NCI-H1694 (cell line): ENCODE measurements around the gene VPS72.
"Not testable (repeated sequence)": the region's sequence is repeated elsewhere in the genome, so short reads cannot be mapped to it uniquely, and the experiment has no call there.

Experiments used
- DNase-seq: peaks from one replicate; lab custom pipeline; 2025; lab: John Stamatoyannopoulos, UW

Gene VPS72, protein sequence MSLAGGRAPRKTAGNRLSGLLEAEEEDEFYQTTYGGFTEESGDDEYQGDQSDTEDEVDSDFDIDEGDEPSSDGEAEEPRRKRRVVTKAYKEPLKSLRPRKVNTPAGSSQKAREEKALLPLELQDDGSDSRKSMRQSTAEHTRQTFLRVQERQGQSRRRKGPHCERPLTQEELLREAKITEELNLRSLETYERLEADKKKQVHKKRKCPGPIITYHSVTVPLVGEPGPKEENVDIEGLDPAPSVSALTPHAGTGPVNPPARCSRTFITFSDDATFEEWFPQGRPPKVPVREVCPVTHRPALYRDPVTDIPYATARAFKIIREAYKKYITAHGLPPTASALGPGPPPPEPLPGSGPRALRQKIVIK

DNA sequence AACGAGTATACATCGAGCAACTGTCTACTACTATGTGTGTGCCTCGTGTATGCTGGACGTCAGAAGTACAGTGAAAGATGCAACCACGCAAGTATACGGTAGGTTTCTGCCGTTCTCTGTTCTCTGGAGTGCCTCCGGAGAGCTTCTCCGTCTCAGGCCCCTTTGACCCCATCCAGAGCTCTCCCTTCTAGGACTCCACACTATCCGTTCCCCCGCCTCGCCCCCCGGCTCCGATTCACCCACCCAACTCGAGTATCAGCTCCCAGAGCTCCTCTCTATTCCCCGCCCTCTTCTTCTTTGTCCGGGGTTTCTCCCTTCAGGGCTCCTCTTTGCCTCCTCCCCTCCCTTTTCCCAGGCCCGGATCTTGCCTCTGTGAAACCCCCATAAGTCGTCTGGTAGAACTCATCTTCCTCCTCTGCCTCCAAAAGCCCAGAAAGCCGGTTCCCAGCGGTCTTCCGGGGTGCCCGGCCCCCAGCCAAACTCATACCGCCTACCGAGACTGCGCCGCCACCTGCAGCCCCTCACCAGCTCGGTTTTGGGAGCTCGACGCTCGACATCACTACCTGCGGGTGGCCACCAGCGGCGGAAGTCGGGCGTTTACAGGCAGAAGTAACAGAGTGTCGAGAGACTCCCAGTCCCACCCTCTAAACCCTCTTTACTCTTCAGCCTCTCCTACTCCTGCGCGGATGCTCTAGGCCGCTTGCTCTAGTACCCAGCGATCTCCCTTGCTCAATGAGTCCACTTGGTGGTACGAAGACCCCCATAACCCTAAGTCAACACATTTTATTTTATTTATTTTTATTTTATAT, at the start of gene VPS72:
Gene VPS72 (minus strand): TSS at position 561 of the 809 bp plus-strand sequence. CDS start 76 bp downstream, at position 485.
- peak; percentile 96 for DNase-seq

DNA sequence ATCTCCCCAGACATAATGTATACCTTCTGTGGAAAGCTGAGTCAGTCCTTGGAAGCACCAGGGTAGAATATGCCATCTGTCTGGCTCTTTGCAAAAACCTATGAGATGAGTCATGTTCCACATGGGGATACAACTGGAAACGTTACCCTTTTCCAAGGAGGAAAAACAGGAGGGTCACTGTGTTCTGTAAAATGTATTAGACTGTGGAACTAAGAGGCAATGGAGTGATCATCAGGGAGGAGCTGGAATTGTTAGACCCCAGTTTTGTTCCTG, 48.4 kb upstream of the VPS72 start:
- DNase-seq: peak; percentile 47

DNA sequence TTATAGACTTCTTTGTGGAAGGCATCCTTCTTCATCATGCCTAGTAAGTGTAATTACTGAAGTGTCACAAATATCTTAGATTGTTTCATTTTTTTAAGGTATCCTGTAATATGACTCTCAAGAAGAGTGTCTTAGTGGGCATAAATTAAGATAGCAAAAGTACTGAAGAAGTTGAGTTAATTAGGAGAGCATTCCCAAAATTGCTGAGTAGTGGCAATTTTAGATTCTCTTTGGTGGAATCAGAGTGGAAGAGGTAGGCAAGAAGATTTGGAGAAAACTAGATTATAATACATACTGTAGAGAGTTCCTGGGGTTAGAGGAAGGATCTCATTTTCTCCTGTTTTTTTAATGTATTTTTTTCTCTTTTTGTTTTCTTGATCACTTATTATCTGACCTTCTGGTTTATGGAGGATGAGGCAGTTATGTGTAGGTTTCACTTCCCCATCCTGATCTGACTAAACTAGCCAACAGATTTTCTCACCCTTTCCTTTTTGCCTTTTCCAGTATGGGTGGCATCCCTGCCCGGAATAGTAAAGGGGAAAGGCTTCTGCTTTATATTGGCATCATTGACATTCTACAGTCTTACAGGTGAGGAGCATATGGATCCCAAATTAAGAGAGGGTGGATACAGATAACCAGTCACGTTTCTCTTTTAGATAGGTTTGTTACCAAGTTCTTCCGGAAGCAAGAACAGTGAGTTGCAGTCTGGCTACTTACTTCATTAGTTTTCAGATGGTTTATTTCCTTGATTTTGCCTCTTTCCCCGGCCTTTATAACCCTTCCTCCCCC, 47.9 kb upstream of the VPS72 start:
- no peak for DNase-seq

DNA sequence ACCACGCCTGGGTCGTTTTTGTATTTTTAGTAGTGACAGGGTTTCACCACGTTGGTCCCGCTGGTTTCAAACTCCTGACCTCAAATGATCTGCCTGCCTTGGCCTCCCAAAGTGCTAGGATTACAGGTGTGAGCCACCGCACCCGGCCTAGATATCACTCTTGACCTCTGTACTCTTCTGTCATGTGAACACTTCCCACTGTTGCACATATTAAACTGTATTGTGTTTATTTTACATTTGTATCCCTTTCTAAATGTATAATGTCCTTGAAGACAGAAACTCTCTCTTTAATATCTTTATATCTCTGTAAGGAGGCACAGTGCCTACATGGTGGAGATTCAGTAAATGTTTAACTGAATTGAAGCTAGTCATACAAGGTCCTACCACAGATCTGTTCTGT, 45.2 kb upstream of the VPS72 start:
- DNase-seq: no peak

DNA sequence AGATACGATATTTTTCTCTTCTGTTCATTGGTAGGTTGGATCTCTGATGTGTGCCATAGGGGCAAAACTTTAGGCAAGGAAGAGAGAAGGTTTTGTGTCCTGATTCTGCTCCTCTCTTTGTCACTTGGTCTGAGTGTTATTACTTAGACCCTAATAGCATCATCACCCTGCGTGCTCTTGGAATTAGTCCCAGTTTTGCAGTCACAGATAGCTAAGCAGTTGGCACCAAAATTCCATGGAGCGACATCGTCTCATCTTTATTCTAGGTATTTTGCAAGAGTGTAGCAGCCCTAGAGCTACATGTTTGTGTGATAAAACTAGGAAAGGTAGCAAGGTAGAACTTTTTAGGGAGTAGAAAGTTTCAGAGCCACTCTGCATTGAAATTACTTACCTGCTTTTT, 32.1 kb upstream of the VPS72 start:
- peak; percentile 46 for DNase-seq

DNA sequence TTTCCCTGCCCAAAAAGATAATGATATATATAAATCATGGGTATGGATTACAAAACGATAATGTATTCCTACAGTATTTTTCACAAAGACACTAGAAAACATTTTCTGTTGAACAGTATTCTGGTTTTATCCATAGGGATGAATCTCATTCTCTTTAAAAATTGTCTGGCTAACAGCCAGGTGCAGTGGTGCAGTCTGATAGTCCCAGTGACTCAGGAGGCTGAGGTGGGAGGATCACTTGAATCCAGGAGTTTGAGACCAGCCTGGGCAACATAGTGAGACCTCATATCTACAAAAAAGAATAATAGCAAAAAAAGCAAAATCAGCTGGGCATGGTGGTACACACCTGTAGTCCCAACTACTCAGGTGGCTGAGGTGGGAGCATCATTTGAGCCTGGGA, 31.6 kb upstream of the VPS72 start:
- DNase-seq: no peak

DNA sequence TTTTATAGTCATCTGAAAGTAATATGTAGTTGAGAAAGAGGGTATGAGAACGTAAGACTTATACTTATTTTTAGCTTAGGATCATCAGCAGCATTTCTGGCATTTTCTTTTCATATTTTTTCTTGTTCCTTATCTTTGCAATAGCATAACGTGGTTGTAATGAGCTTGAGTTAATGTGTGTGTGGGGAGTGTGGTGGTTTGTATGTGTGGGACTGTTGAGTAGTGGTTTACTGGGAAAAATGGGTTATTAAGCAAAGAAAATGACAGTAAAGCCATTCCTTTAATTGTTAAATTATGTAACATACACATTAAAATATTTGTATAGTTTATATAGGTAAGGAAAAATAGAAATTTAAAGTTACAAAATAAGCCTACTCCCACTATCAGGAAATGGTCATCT, 23.6 kb upstream of the VPS72 start:
- DNase-seq: no peak

DNA sequence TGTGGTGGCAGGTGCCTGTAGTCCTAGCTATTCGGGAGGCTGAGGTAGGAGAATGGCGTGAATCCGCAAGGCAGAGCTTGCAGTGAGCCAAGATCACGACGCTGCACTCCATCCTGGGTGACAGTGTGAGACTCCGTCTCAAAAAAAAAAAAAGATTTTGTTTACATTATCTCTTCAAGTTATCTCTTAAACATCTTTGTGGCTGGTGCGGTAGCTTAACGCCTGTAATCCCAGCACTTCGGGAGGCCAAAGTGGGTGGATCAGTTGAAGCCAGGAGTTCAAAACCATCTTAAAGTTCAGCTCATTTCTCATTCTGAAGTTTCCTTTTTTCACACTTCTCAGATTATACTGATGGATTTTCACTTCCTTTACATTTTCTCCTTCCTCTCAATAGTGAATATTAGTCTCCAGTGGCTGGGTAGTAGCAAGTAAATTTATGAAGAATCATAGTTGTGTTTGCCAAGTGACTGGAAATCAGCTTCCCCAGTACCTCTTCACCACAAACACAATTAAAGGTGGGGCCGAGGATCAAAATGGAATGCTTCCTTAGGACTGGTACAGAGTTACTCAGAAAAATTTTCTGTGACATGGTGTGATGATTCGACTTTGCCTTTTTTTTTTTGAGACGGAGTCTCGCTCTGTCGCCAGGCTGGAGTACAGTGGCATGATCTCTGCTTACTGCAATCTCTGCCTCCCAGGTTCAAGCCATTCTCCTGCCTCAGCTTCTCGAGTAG, 22.1 kb upstream of the VPS72 start:
- no peak for DNase-seq

DNA sequence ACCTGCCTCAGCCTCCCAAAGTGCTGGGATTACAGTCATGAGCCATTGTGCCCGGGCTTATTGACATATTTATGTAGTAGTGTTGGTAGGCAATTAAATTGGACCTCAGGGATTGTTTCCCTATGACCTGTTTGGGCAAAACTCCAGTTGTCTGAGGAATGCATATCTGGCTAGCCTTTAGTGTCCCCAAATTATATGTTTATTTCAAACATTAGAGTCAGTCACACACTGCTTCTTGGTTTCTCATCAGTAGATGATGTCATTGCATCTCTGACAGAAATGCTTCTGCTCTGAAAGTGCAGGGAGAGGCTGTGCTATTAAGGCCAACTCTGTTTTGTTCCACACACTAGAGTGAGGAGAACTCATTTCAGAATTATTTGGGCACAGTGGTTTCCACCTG, 20.8 kb upstream of the VPS72 start:
- no peak for DNase-seq

DNA sequence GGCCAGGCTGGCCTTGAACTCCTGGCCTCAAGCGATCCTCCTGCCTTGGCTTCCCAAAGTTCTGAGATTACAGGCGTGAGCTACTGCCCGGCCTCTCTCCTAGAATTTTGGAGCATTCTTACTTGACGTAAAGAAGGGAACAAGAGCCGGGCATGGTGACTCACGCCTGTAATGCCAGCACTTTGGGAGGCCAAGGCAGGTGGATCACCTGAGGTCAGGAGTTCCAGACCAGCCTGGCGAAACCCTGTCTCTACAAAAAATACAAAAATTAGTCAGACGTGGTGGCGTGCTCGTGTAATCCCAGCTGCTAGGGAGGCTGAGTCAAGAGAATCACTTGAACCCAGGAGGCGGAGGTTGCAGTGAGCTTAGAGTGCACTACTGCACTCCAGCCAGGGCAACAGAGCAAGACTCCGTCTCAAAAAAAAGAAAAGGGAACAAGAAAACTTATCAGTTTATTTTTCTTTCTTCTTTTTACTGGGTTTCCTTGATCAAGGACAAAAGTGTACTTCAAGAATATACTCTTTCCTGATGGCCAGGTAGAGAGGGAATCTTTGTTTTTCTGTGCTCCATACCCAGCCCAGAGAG, 15.5 kb upstream of the VPS72 start:
- DNase-seq: not testable (repeated sequence)

DNA sequence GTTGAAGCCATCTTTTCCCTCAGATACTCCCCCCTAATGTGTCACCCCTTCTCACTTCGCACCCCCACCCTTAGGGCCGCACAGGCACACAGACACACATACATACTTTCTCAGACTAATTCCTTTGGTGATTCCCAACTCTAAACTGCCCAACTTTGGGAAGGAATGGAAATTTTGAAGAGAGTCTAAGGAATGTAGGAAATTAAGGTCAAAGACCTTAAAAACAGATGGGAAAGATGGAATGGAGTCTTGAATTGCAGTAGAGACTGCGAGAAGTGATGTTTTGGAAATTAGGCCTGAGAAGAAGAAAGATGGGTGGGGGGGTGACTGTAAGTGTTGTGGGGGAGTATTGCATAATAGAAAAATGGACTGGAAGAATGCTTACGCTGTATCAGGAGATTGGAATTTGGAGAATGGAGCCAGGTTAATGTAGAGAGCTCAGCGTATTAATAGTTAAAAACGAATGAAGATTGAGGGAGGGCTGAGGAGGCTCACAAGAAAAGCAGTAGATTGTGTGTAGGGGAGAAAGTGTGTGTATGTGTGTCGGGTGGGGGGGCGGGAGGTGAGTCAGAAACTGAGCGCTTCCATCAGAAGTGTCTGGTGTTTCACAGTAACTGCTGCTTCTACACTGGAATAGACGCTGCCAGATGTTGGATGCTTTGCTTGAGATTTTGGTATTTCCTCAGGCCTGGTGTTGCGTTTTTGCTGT, 10.0 kb upstream of the VPS72 start:
- no peak for DNase-seq

DNA sequence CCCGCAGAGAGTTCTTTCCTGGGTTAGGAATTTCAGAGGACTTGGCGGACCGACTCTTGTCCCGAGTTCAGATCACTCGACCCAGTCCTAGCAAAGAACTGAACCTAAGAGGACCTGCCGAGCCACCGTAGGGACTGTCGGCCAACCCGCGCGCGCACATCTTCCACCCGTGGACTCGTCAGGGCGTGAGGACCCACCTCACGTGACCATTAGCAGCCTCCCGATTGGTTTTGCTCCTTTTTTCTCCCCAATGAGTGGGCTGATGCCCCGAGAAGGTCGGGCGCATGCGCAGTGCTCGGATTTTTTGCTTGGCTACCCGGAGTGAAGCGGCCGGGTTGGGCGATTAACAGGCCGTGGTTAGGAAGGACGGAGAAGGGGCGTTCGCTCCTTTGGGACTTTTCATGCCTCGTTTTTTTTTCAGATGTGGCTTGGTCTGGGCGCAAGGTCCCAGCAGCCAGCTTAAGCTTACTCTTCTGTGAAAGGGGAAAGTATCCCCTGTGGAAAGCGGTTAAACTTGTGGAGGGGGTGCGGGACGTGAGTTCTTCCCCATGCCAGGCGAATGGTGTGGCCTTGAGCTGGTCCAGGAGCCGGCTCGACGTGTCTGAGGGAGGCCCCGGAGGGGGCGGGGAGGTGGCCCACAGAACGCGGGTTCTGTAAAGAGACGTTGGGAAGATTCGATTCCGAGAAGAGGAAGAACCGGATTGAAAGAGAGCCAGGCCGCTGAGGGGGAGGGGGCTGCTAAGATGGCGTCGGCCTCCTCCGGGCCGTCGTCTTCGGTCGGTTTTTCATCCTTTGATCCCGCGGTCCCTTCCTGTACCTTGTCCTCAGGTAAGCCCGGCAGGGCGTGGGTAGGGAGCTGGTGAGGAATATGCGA, 8.5 kb upstream of the VPS72 start, which contains the start of gene PIP5K1A:
Gene PIP5K1A (plus strand): TSS at position 299 of the 874 bp plus-strand sequence. CDS start 445 bp downstream, at position 744.
- peak; percentile 99 for DNase-seq

DNA sequence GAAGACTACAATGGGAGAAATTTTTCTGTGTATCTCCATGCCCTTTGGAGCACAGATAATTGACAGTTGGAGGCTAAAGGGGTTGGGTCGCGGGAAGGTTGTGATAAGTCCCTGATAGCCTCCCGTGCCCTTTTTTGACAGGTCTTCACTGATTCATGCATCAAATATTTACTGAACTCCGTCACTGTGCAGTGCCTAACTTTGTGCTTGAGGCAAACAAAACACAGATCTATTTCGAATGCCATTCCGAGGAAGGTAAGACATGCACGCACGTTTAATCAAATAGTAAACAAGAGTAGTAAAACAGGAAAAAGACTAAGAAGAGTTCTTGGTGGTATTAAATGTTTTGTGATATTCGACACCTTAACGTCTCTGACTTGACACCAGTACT, 7.9 kb upstream of the VPS72 start:
- no peak for DNase-seq

DNA sequence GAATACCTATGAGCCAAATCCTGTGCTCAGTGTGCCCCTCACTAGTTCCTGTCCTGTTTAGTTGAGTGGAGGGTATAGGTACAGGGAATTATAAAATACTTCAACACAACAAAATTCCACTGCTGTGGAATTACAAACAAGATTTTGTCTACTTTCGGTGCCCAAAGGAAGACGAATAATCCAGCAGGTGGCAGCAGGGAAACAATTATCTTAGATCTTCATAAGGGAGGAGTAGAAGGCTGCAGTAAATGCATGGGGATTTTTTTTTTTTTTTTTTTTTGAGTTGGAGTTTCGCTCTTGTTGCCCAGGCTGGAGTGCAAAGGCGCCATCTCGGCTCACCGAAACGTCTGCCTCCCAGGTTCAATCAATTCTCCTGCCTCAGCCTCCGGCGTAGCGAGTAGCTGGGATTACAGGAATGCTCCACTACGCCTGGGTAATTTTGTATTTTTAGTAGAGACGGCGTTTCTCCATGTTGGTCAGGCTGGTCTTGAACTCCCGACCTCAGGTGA, 6.3 kb upstream of the VPS72 start:
- DNase-seq: peak; percentile 96

DNA sequence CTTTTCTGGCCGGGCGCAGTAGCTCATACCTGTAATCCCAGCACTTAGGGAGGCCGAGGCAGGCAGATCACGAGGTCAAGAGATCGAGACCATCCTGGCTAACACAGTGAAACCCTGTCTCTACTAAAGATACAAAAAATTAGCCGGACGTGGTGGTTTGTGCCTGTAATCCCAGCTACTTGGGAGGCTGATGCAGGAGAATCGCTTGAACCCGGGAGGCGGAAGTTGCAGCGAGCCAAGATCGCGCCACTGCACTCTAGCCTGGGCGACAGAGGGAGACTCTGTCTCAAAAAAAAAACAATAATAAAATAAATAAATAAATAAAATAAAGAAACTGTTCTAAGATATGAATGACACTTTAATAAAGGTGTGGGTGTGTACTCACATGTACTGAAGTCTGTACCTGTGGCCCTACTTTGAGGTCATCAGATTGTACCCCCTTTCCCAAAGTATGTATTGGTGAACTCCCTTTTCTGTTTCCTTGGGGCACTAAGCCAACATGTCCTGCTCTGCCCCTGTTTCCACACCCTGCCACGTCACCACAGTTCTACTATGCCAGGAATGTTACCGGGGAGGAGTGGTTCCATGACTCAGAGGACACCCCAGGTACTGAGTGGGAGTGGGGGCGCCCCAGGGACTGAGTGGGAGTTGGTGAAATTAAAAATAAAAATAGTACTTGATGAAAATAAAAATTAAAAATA, 5.0 kb upstream of the VPS72 start:
- DNase-seq: not testable (repeated sequence)

DNA sequence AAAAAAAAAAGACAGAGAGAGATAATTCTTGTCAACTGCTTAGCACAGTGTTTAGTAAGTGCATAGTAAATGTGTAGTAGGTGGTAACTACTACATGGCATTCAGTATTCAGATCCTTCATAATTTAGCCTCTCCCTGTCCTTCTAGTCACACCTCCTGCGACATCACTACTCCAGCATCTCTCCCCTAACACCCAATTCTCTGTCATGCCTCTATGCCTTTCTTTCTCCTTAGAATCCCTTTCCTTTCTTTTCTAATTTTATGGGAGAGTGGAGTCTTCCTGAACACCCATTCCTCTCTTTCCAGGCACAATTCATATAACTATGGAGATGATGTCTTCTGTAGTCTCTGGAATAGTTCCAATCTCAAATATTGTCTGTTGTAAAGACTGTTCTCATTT, 3.9 kb upstream of the VPS72 start:
- DNase-seq: no peak

DNA sequence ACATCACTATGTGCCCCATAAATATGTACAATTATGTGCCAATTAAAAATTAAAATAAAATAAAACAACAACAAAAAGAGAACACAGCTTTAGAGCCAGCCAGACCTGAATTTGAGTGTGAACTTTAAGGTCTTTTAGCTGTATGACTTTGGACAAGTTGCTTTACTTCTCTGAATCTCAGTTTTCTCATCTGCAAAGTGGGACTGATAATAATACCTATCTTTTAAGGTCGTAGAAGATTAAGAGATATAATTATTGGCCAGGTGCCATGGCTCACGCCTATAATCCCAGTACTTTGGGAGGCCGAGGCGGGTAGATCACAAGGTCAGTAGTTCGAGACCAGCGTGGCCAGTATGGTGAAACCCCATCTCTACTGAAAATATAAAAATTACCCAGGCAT, 3.3 kb upstream of the VPS72 start:
- no peak for DNase-seq

DNA sequence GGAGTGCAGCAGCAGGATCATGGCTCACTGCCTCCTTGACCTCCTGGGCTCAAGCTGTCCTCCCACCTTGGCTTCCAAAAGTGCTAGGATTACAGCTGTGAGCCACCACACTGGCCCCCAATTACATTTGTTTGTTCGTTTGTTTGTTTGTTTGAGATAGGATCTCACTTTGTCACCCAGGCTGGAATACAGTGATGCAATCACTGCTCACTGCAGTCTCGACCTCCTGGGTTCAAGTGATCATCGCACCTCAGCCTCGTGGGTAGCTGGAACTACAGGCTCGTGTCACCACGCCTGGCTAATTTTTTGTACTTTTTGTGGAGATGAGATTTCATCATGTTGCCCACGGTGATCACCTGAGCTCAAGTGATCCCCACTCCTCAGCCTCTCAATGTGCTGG, 2.0 kb upstream of the VPS72 start:
- no peak for DNase-seq

DNA sequence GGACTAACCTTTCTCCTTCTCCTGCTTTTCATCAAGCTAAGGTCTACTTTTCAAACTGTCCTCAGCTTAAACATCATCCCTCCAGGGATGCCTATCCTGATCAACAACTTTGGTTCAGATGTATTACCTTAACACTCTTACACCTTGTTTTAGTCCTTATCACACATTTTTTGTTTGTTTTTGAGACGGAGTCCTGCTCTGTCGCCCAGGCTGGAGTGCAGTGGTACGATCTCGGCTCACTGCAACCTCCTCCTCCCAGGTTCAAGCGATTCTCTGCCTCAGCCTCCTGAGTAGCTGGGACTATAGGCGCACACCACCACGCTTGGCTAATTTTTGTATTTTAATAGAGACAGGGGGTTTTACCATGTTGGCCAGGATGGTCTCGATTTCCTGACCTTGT, 1.3 kb downstream of the VPS72 start:
- not testable (repeated sequence) for DNase-seq
